Measurements from ENCODE around the gene KRTAP12-4.
"Not testable (repeated sequence)": the region's sequence is repeated elsewhere in the genome, so short reads cannot be mapped to it uniquely, and the experiment has no call there.

Gene KRTAP12-4

DNA sequence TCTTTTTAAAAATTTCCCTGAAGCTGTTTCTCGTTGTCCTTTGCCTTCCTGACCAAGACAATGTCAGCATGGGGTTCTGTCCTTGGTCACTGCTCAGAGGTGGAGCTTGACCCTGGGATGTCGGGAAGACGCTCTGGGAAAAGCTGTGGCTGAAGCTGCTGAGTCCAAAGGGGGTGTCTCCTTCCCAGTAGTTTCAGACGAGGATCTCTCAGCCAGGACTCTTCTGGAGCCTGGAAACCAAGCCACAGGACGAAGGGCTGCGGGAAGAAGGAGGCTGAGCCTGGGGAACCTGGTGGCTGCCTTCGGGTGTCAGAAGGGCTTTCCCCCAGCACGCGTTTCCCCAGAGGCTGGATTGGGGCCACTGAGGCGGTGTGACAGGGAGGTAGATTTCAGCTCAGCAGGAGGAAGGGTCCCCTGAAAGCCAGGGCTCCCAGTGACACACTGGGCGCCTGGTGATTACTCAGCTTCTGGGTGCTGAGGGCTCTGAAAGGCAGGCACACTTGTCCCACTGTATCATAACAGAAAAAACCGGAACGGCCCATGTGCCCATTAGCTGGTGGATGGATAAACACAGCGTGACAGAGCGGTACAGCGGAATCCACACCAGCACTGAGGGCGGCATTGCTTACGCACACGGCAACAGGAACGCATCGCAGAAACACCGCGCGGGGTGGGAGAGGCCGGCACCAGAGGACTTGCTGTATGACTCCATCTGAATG, 32.5 kb upstream of the KRTAP12-4 start:
- H3K4me1 ChIP-seq (ENCODE audit: control insufficient read depth, insufficient read depth, low read length) = no peaks in the 10 kb centered on the region
- H3K4me3 ChIP-seq (ENCODE audit: low read length in 2 of 2) = no peak overlapping the region
- no peak overlapping the region for H3K9ac ChIP-seq (ENCODE audit: low read length in 2 of 2)
- H3K27me3 ChIP-seq (ENCODE audit: control insufficient read depth in 1 of 2, insufficient read depth in 2 of 2, low read length in 2 of 2) = peaks cover 3 to 8% of the 10 kb centered on the region in 2 donors
- H3K27ac ChIP-seq (ENCODE audit: low read length) = no peak overlapping the region
- H3K36me3 ChIP-seq (ENCODE audit: control insufficient read depth in 2 of 2, insufficient read depth in 2 of 2, low read length in 2 of 2) = no peaks in the 10 kb centered on the region
- no peaks in the 10 kb centered on the region for H3K9me3 ChIP-seq (ENCODE audit: control insufficient read depth in 2 of 2, low read length in 2 of 2)

- Histone ChIP-seq H3K4me3 (ENCODE audit: low read length in 2 of 2) (no peak overlapping the region), H3K27ac (ENCODE audit: low read length) (no peak overlapping the region), H3K27me3 (ENCODE audit: control insufficient read depth in 1 of 2, insufficient read depth in 2 of 2, low read length in 2 of 2) (peaks cover 3 to 8% of the 10 kb centered on the region in 2 donors), H3K4me1 (ENCODE audit: control insufficient read depth, insufficient read depth, low read length) (no peaks in the 10 kb centered on the region), H3K9ac (ENCODE audit: low read length in 2 of 2) (no peak overlapping the region), H3K36me3 (ENCODE audit: control insufficient read depth in 2 of 2, insufficient read depth in 2 of 2, low read length in 2 of 2) (no peaks in the 10 kb centered on the region), H3K9me3 (ENCODE audit: control insufficient read depth in 2 of 2, low read length in 2 of 2) (no peaks in the 10 kb centered on the region)
These were observed 31.7 kb upstream of the KRTAP12-4 start for GRCh38 chr21:44686000-44686781.

DNA sequence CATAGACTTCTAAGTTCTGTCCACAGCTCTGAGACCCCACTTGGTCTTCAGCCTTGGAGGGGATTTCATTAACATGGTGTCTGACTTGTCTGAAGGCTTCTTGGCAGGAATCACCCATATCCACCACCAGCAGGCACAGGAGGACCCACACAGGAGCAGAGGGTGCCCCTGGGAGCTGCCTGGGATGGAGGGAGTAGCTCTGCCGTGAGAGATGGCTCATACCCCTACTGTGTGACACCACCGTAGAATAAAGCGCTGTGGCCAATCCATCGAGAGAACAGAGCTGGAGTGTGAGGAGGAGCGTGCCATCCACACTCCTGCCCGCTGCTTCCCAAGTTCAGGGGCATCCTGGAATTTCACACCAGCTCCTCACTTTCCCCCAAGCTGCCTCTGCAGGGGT, 30.6 kb upstream of the KRTAP12-4 start:
- not testable (repeated sequence) for H3K27me3 ChIP-seq (ENCODE audit: control insufficient read depth in 1 of 2, insufficient read depth in 2 of 2, low read length in 2 of 2); H3K4me3 ChIP-seq (ENCODE audit: low read length in 2 of 2); H3K9me3 ChIP-seq (ENCODE audit: control insufficient read depth in 2 of 2, low read length in 2 of 2); H3K9ac ChIP-seq (ENCODE audit: low read length in 2 of 2); H3K36me3 ChIP-seq (ENCODE audit: control insufficient read depth in 2 of 2, insufficient read depth in 2 of 2, low read length in 2 of 2); H3K27ac ChIP-seq (ENCODE audit: low read length); H3K4me1 ChIP-seq (ENCODE audit: control insufficient read depth, insufficient read depth, low read length)

- Histone ChIP-seq H3K36me3 (ENCODE audit: control insufficient read depth in 2 of 2, insufficient read depth in 2 of 2, low read length in 2 of 2) (no peaks in the 10 kb centered on the region), H3K27me3 (ENCODE audit: control insufficient read depth in 1 of 2, insufficient read depth in 2 of 2, low read length in 2 of 2) (peaks cover 3 to 8% of the 10 kb centered on the region in 2 donors), H3K9ac (ENCODE audit: low read length in 2 of 2) (no peak overlapping the region)
These were observed 30.0 kb upstream of the KRTAP12-4 start for GRCh38 chr21:44684483-44684882.

DNA sequence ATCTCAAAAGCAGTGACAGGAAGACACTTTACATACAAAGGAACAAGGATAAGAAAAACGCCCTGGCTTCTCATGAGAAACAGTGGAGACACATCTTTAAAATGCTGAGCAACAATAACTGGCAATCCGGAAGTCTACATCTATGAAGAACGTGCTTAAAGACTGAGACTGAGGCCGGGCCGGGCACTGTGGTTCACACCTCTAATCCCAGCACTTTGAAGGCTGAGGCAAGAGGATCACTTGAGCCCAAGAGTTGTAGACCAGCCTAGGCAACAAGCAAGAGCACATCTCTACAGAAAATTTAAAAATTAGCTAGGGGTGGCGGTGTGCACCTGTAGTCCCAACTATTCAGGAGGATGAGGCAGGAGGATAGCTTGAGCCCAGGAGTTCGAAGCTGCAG, 29.6 kb upstream of the KRTAP12-4 start:
- Histone ChIP-seq H3K9ac (ENCODE audit: low read length in 2 of 2) (no peak overlapping the region), H3K27me3 (ENCODE audit: control insufficient read depth in 1 of 2, insufficient read depth in 2 of 2, low read length in 2 of 2) (peaks cover 3 to 8% of the 10 kb centered on the region in 2 donors), H3K9me3 (ENCODE audit: control insufficient read depth in 2 of 2, low read length in 2 of 2) (no peaks in the 10 kb centered on the region), H3K36me3 (ENCODE audit: control insufficient read depth in 2 of 2, insufficient read depth in 2 of 2, low read length in 2 of 2) (no peaks in the 10 kb centered on the region), H3K4me1 (ENCODE audit: control insufficient read depth, insufficient read depth, low read length) (no peaks in the 10 kb centered on the region), H3K27ac (ENCODE audit: low read length) (no peak overlapping the region), H3K4me3 (ENCODE audit: low read length in 2 of 2) (no peak overlapping the region)

More at GRCh38 chr21:44684483-44684882, 30.0 kb upstream of the KRTAP12-4 start:
- Histone ChIP-seq H3K9me3 (ENCODE audit: control insufficient read depth in 2 of 2, low read length in 2 of 2) (no peaks in the 10 kb centered on the region), H3K27ac (ENCODE audit: low read length) (no peak overlapping the region), H3K4me3 (ENCODE audit: low read length in 2 of 2) (no peak overlapping the region), H3K4me1 (ENCODE audit: control insufficient read depth, insufficient read depth, low read length) (no peaks in the 10 kb centered on the region)

DNA sequence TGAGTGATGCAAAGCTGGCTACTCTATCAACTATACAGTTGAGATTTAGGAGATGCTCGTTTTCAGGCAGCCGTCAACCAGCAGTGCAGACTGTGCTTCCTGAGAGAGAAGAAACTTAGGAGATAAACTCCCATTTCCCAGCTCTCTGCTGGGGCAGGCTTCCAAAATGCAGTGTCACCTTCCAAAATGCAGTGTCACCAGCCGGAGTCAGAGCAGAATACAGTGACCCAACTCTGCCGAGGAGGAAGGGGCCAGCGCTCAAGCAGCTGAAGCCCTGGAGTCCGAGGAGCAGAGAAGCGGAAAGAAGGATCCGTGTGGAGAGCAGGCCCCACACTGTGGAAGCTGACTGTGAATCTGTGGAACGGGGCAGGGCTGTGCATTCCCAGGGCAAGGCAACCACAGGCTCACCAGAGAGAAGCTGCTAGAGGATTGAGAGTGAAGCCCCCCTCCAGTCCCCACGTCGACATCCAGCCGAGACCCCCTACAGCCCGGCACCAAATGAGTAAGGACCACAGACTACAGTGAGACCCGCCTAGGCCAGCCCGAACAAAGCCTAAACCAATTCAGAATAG, 28.2 kb upstream of the KRTAP12-4 start:
- H3K4me3 ChIP-seq (ENCODE audit: low read length in 2 of 2) = no peak overlapping the region
- H3K4me1 ChIP-seq (ENCODE audit: control insufficient read depth, insufficient read depth, low read length) = no peaks in the 10 kb centered on the region
- H3K9me3 ChIP-seq (ENCODE audit: control insufficient read depth in 2 of 2, low read length in 2 of 2) = no peaks in the 10 kb centered on the region
- peaks cover 2 to 7% of the 10 kb centered on the region in 2 donors for H3K27me3 ChIP-seq (ENCODE audit: control insufficient read depth in 1 of 2, insufficient read depth in 2 of 2, low read length in 2 of 2)
- no peak overlapping the region for H3K9ac ChIP-seq (ENCODE audit: low read length in 2 of 2)
- no peak overlapping the region for H3K27ac ChIP-seq (ENCODE audit: low read length)
- no peaks in the 10 kb centered on the region for H3K36me3 ChIP-seq (ENCODE audit: control insufficient read depth in 2 of 2, insufficient read depth in 2 of 2, low read length in 2 of 2)

DNA sequence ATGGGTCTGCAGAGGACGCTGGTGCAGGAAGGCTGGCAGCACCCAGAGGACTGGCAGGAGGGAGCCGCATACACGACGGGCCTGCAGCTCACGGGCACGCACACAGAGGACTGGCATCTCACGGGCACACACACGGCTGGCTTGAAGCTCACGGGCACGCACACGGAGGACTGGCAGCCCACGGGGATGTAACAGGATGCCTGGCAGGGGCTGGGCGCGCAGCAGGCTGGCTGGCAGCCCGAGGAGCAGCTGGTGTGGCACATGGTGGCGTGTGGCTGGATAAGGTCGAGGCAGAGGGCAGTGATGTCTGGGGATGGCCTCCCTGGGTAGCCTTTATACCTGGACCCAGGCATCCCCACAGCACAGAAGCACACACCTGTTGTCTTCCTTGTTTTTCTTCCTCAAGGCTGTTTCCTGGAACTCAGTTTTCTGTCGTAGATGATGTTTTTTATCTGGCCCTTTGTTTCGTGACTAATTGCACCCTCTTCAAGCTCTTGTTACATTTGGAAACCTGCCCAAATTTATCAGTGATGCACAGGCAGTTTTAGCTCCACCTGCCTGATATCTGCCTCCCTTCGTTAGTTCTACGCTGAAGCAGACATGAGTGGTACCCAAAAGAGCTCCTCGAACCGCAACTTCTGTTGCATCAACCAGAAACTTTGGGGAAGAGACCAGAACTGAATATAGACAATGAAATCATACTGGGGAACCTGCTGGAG, 27.6 kb upstream of the KRTAP12-4 start, which contains the start of gene KRTAP12-1:
Gene KRTAP12-1 (minus strand): TSS at position 303 of the 719 bp plus-strand sequence. CDS start 40 bp downstream, at position 263.
- no peaks in the 10 kb centered on the region for H3K36me3 ChIP-seq (ENCODE audit: control insufficient read depth in 2 of 2, insufficient read depth in 2 of 2, low read length in 2 of 2)
- H3K9me3 ChIP-seq (ENCODE audit: control insufficient read depth in 2 of 2, low read length in 2 of 2) = no peaks in the 10 kb centered on the region
- H3K9ac ChIP-seq (ENCODE audit: low read length in 2 of 2) = no peak within 1 kb of the TSS
- no peaks in the 10 kb centered on the region for H3K4me1 ChIP-seq (ENCODE audit: control insufficient read depth, insufficient read depth, low read length)
- no peak within 1 kb of the TSS for H3K4me3 ChIP-seq (ENCODE audit: low read length in 2 of 2)
- H3K27ac ChIP-seq (ENCODE audit: low read length) = no peak within 1 kb of the TSS
- H3K27me3 ChIP-seq (ENCODE audit: control insufficient read depth in 1 of 2, insufficient read depth in 2 of 2, low read length in 2 of 2) = peaks cover 0 to 2% of the 10 kb centered on the region in 2 donors

GRCh38 chr21:44681152-44681551, 26.7 kb upstream of the KRTAP12-4 start:
- no peak overlapping the region for H3K27ac ChIP-seq (ENCODE audit: low read length)
- no peak overlapping the region for H3K4me3 ChIP-seq (ENCODE audit: low read length in 2 of 2)
- H3K9ac ChIP-seq (ENCODE audit: low read length in 2 of 2) = no peak overlapping the region
- no peaks in the 10 kb centered on the region for H3K9me3 ChIP-seq (ENCODE audit: control insufficient read depth in 2 of 2, low read length in 2 of 2)
- H3K36me3 ChIP-seq (ENCODE audit: control insufficient read depth in 2 of 2, insufficient read depth in 2 of 2, low read length in 2 of 2) = no peaks in the 10 kb centered on the region
- H3K27me3 ChIP-seq (ENCODE audit: control insufficient read depth in 1 of 2, insufficient read depth in 2 of 2, low read length in 2 of 2) = peaks cover 0 to 2% of the 10 kb centered on the region in 2 donors
- no peaks in the 10 kb centered on the region for H3K4me1 ChIP-seq (ENCODE audit: control insufficient read depth, insufficient read depth, low read length)

- Histone ChIP-seq H3K27me3 (ENCODE audit: control insufficient read depth in 1 of 2, insufficient read depth in 2 of 2, low read length in 2 of 2) (peaks cover 0 to 2% of the 10 kb centered on the region in 2 donors), H3K9me3 (ENCODE audit: control insufficient read depth in 2 of 2, low read length in 2 of 2) (peaks cover 0 to 3% of the 10 kb centered on the region in 2 donors), H3K9ac (ENCODE audit: low read length in 2 of 2) (no peak overlapping the region), H3K36me3 (ENCODE audit: control insufficient read depth in 2 of 2, insufficient read depth in 2 of 2, low read length in 2 of 2) (no peaks in the 10 kb centered on the region), H3K4me3 (ENCODE audit: low read length in 2 of 2) (no peak overlapping the region), H3K27ac (ENCODE audit: low read length) (no peak overlapping the region), H3K4me1 (ENCODE audit: control insufficient read depth, insufficient read depth, low read length) (no peaks in the 10 kb centered on the region)
These were observed 23.4 kb upstream of the KRTAP12-4 start for GRCh38 chr21:44677881-44678280.

DNA sequence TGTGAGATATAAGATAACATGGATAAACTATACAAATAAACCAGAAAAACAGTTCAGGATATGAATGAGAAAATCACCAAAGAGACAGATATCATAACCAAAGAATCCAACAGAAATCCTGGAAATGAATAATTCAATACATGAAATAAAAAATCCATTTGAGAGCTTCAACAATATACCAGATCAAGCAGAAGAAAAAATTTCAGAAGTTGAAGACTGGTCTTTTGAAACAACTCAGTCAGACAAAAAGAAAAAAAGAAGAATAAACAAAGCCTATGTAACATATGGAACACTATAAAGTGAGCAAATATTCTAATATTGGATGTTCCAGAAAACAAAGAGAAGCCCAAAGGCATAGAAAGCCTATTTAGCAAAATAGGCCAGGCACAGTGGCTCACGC, 17.5 kb upstream of the KRTAP12-4 start:
- Histone ChIP-seq H3K9ac (ENCODE audit: low read length in 2 of 2) (no peak overlapping the region), H3K4me1 (ENCODE audit: control insufficient read depth, insufficient read depth, low read length) (no peaks in the 10 kb centered on the region), H3K4me3 (ENCODE audit: low read length in 2 of 2) (no peak overlapping the region), H3K9me3 (ENCODE audit: control insufficient read depth in 2 of 2, low read length in 2 of 2) (peaks cover 4 to 14% of the 10 kb centered on the region in 2 donors), H3K27me3 (ENCODE audit: control insufficient read depth in 1 of 2, insufficient read depth in 2 of 2, low read length in 2 of 2) (peaks cover 0 to 3% of the 10 kb centered on the region in 2 donors), H3K36me3 (ENCODE audit: control insufficient read depth in 2 of 2, insufficient read depth in 2 of 2, low read length in 2 of 2) (no peaks in the 10 kb centered on the region), H3K27ac (ENCODE audit: low read length) (no peak overlapping the region)

Data from stomach smooth muscle (tissue), 2 donors.